GM21529 (cell line): ENCODE measurements around the gene RNF39.

ENCODE experiments used
- ATAC-seq: cut with Tn5 transposase; IDR thresholded peaks from one replicate; pipeline ENCODE4 v1.9.1; 2021; ENCODE audit not compliant: unreplicated experiment

RNF39 gene

GRCh38 chr6:30020626-30021025, 54.9 kb downstream of the RNF39 start:
- ATAC-seq = no peak
